Spleen (tissue), 11 donors: ENCODE results near the gene GAB3. TPM values are rescaled to one million over a fixed set of nuclear protein-coding genes. Genes with fewer than 3 reads are reported as not detected.
A peak's percentile ranks its signal among the peaks of the same experiment; 100 is the strongest.

ENCODE experiments used
- DNase-seq: peaks from one replicate; pipeline ENCODE4 v3.0.0-alpha.2; 2020
- H3K27ac ChIP-seq, 8 donors: fragments of 200-600 bp; sonication (generic) in 7 of 8; 1 replicate in 4 of 8; 2 replicates in 4 of 8; pipeline versions ENCODE4 v1.5.0 to v1.8.0; 2016 to 2021; ENCODE audit warnings: inconsistent platforms in 4 of 8, mild to moderate bottlenecking in 4 of 8, moderate library complexity in 1 of 8
- H3K27me3 ChIP-seq, 7 donors: fragments of 200-600 bp; sonication (generic) in 6 of 7; replicated peaks in 1 of 7; 1 replicate in 4 of 7; 2 replicates in 3 of 7; pipeline versions ENCODE4 v1.5.0 to v1.8.0; 2016 to 2021; ENCODE audit warnings: inconsistent platforms in 3 of 7, mild to moderate bottlenecking in 1 of 7
- H3K36me3 ChIP-seq, 6 donors: fragments of 200-600 bp; sonication (generic) in 5 of 6; 1 replicate in 4 of 6; 2 replicates in 2 of 6; pipeline versions ENCODE4 v1.5.0 to v1.8.0; 2016 to 2021; ENCODE audit warnings: inconsistent platforms in 2 of 6
- H3K4me1 ChIP-seq, 6 donors: fragments of 200-600 bp; sonication (generic) in 5 of 6; 1 replicate in 3 of 6; 2 replicates in 3 of 6; pipeline versions ENCODE4 v1.5.0 to v1.8.0; 2016 to 2021; ENCODE audit warnings: inconsistent platforms in 3 of 6
- H3K4me3 ChIP-seq, 8 donors: fragments of 200-600 bp; sonication (generic) in 7 of 8; 1 replicate in 4 of 8; 2 replicates in 4 of 8; pipeline versions ENCODE4 v1.5.0 to v1.8.0; 2016 to 2021; ENCODE audit warnings: inconsistent platforms in 4 of 8, mild to moderate bottlenecking in 4 of 8, moderate library complexity in 2 of 8
- H3K9me3 ChIP-seq, 8 donors: fragments of 200-600 bp; sonication (generic) in 7 of 8; 1 replicate in 4 of 8; 2 replicates in 4 of 8; pipeline versions ENCODE4 v1.5.0 to v1.8.0; 2016 to 2021; ENCODE audit warnings: inconsistent platforms in 4 of 8
- CTCF ChIP-seq, 11 experiments: fragments of 200-600 bp in 7 of 11; fragments of 450-650 bp in 4 of 11; sonication (generic) in 4 of 11; IDR thresholded peaks in 8 of 11; conservative IDR thresholded peaks in 3 of 11; 1 replicate in 7 of 11; 2 replicates in 4 of 11; pipeline versions ENCODE4 v1.4.0 to v1.8.0; 2016 to 2021; ENCODE audit warnings: antibody characterized with exemption in 11 of 11, inconsistent platforms in 4 of 11, mild to moderate bottlenecking in 1 of 11
- POLR2A ChIP-seq, 3 donors: fragments of 450-650 bp; IDR thresholded peaks; one replicate each; pipeline ENCODE4 v1.5.1; 2017; ENCODE audit warnings: antibody characterized with exemption in 3 of 3, mild to moderate bottlenecking in 1 of 3
- POLR2AphosphoS5 ChIP-seq, 3 donors: sonication (generic); formaldehyde crosslinking; IDR thresholded peaks; one replicate each; pipeline ENCODE4 v1.5.1; 2017; ENCODE audit warnings: antibody characterized with exemption in 3 of 3
- WGBS, 5 donors: extraction: QIAGEN DNeasy Blood & Tissue Kit in 3 of 5; methylation state at CpG; one replicate each; pipeline versions ENCODE4 v1.1.5 to v1.1.7; 2013 to 2018; 5-methylcytosine and 5-hydroxymethylcytosine counted together
- intact Hi-C: fragments of 100-400 bp; cut with DNase I; formaldehyde crosslinking; loops from one replicate; pipeline ENCODE4 v1.15.0; 2023; ENCODE audit warnings: low total_unique reads
- polyA plus RNA-seq, 3 donors: library from polyadenylated mRNA; stranded (reverse); fragments of 200-250 nt; gene quantifications; one replicate each; pipeline ENCODE4 v1.2.1, GENCODE V29; 2013
- total RNA-seq, 7 donors: library from RNA; depleted of rRNA in 3 of 7; stranded (reverse); fragments of >200 nt in 3 of 7; fragmentation: NEBNext Ultra II Directional in 4 of 7; extraction: Animal tissue kit (Norgen Biotek cat#: 25700) in 4 of 7; gene quantifications; one replicate each; pipeline versions ENCODE4 v1.1.0 to v1.2.1, GENCODE V29; 2016 to 2021
- donor health status: healthy with polysubstance abuse.
- donor health status: DM: no; HTN: no; CAD: no; lungs with moderate emphysema.
- donor health status: DM: no; HTN: no; CAD: no.
- donor health status: Bipolar disorder and iron deficiency.
- donor health status: healthy.
- donor health status: DM: no; HTN: no; CAD: no.
- donor health status: DM: yes; HTN: yes; CAD: no.

GAB3 gene
- total and polyA plus RNA-seq, 10 donors = 7.4 to 40.3 (median 32.3) TPM

GRCh38 chrX:154721155-154721554 lies 29.7 kb downstream of the GAB3 start:
- 91 to 100% (median 97%) methylated on average over 3 of the region's 3 CpGs for WGBS, 5 donors

GRCh38 chrX:154720067-154720466 lies 30.8 kb downstream of the GAB3 start:
- Histone ChIP-seq H3K27ac (peak overlapping the region in 6 of 8 donors; percentile 61 to 84 (median 76)), H3K27me3 (no peaks in the 10 kb centered on the region), H3K4me3 (no peak overlapping the region), H3K9me3 (peaks cover 0 to 10% (median 0%) of the 10 kb centered on the region in 8 donors), H3K4me1 (peaks cover 9 to 81% (median 62%) of the 10 kb centered on the region in 6 donors), H3K36me3 (peaks cover 0 to 9% (median 0%) of the 10 kb centered on the region in 6 donors)
- WGBS, 5 donors = 57 to 72% (median 70%) methylated on average over 4 of the region's 4 CpGs
- no peak for DNase-seq
- intact Hi-C loops = no loop called here
- TF ChIP-seq CTCF (IDR thresholded peaks at IDR 0.05 in 8 of 11, conservative IDR thresholded peaks at IDR 0.05 in 3 of 11) (no peak), POLR2AphosphoS5 (IDR thresholded peaks at IDR 0.05) (no peak), POLR2A (IDR thresholded peaks at IDR 0.05) (no peak)

More at GRCh38 chrX:154721155-154721554, 29.7 kb downstream of the GAB3 start:
- Histone ChIP-seq H3K4me1 (peaks cover 9 to 81% (median 65%) of the 10 kb centered on the region in 6 donors), H3K27ac (peak overlapping the region in 1 of 8 donors; percentile 84), H3K4me3 (no peak overlapping the region), H3K9me3 (peaks cover 0 to 10% (median 0%) of the 10 kb centered on the region in 8 donors), H3K27me3 (no peaks in the 10 kb centered on the region), H3K36me3 (peaks cover 0 to under 1% (median 0%) of the 10 kb centered on the region in 6 donors)
- intact Hi-C loops = no loop called here
- DNase-seq = no peak
- TF ChIP-seq POLR2AphosphoS5 (IDR thresholded peaks at IDR 0.05) = no peak
- no peak for TF ChIP-seq POLR2A (IDR thresholded peaks at IDR 0.05)
- no peak for TF ChIP-seq CTCF (IDR thresholded peaks at IDR 0.05 in 8 of 11, conservative IDR thresholded peaks at IDR 0.05 in 3 of 11)

GRCh38 chrX:154719132-154719675 lies 31.7 kb downstream of the GAB3 start:
- H3K27me3 ChIP-seq = no peaks in the 10 kb centered on the region
- peak in 1 of 3 donors; percentile 54 for TF ChIP-seq POLR2AphosphoS5 (IDR thresholded peaks at IDR 0.05)
- no peak for TF ChIP-seq CTCF (IDR thresholded peaks at IDR 0.05 in 8 of 11, conservative IDR thresholded peaks at IDR 0.05 in 3 of 11)
- H3K4me1 ChIP-seq = peaks cover 9 to 81% (median 60%) of the 10 kb centered on the region in 6 donors
- peaks cover 0 to 10% (median 0%) of the 10 kb centered on the region in 8 donors for H3K9me3 ChIP-seq
- DNase-seq = no peak
- H3K27ac ChIP-seq = peak overlapping the region in 7 of 8 donors; percentile 52 to 84 (median 69)
- peak overlapping the region in 1 of 8 donors; percentile 22 for H3K4me3 ChIP-seq
- 16 to 45% (median 24%) methylated on average over 6 of the region's 6 CpGs for WGBS, 5 donors
- intact Hi-C loops = no loop called here
- H3K36me3 ChIP-seq = peaks cover 0 to 13% (median 0%) of the 10 kb centered on the region in 6 donors

GRCh38 chrX:154718616-154719015 lies 32.3 kb downstream of the GAB3 start:
- Histone ChIP-seq H3K4me3 (peak overlapping the region in 1 of 8 donors; percentile 22), H3K4me1 (peaks cover 9 to 81% (median 54%) of the 10 kb centered on the region in 6 donors), H3K27me3 (no peaks in the 10 kb centered on the region), H3K9me3 (peaks cover 0 to 10% (median 0%) of the 10 kb centered on the region in 8 donors), H3K36me3 (peaks cover 0 to 15% (median 0%) of the 10 kb centered on the region in 6 donors), H3K27ac (peak overlapping the region in 7 of 8 donors; percentile 52 to 84 (median 69))
- intact Hi-C loops = no loop called here
- WGBS, 5 donors = 18 to 56% (median 26%) methylated on average over 1 of the region's 1 CpG
- TF ChIP-seq POLR2AphosphoS5 (IDR thresholded peaks at IDR 0.05) = no peak
- TF ChIP-seq CTCF (IDR thresholded peaks at IDR 0.05 in 8 of 11, conservative IDR thresholded peaks at IDR 0.05 in 3 of 11) = no peak
- no peak for TF ChIP-seq POLR2A (IDR thresholded peaks at IDR 0.05)
- DNase-seq = no peak
